ELF-1 (cell line): ENCODE results near the gene TRAF2.
A peak's percentile ranks its signal among the peaks of the same experiment; 100 is the strongest.

Experiments used
- DNase-seq: peaks from one replicate; pipeline ENCODE4 v3.0.0-alpha.2; 2016; ENCODE audit warnings: low read depth, low spot score

TRAF2 gene

GRCh38 chr9:136913701-136914438 is 27.6 kb downstream of the TRAF2 start:
- DNase-seq = no peak

- no peak for DNase-seq
These were observed 29.5 kb downstream of the TRAF2 start for GRCh38 chr9:136915632-136916329.

GRCh38 chr9:136916330-136917184 is 30.2 kb downstream of the TRAF2 start:
- DNase-seq = no peak

GRCh38 chr9:136917902-136918301 is 31.6 kb downstream of the TRAF2 start:
- DNase-seq = no peak

- no peak for DNase-seq
These were observed 33.8 kb downstream of the TRAF2 start for GRCh38 chr9:136920069-136920468.

GRCh38 chr9:136920734-136921231 is 34.5 kb downstream of the TRAF2 start:
- no peak for DNase-seq

- DNase-seq = no peak
These were observed 35.0 kb downstream of the TRAF2 start for GRCh38 chr9:136921307-136921706.

GRCh38 chr9:136921718-136922117 is 35.4 kb downstream of the TRAF2 start:
- DNase-seq = no peak

GRCh38 chr9:136922540-136922939 is 36.2 kb downstream of the TRAF2 start:
- no peak for DNase-seq

- no peak for DNase-seq
These were observed 37.6 kb downstream of the TRAF2 start for GRCh38 chr9:136923881-136924280.

GRCh38 chr9:136925414-136926153 is 39.3 kb downstream of the TRAF2 start:
- DNase-seq = peak; percentile 69

- no peak for DNase-seq
These were observed 39.9 kb downstream of the TRAF2 start for GRCh38 chr9:136926154-136926704.

- DNase-seq = no peak
These were observed 40.4 kb downstream of the TRAF2 start for GRCh38 chr9:136926749-136927148.

- DNase-seq = no peak
These were observed 41.3 kb downstream of the TRAF2 start for GRCh38 chr9:136927343-136928271.

GRCh38 chr9:136928591-136928990 is 42.3 kb downstream of the TRAF2 start:
- DNase-seq = no peak

GRCh38 chr9:136930014-136930413 is 43.7 kb downstream of the TRAF2 start:
- no peak for DNase-seq

- DNase-seq = no peak
These were observed 45.4 kb downstream of the TRAF2 start for GRCh38 chr9:136931611-136932130.

- DNase-seq = no peak
These were observed 48.0 kb downstream of the TRAF2 start for GRCh38 chr9:136934277-136934676.

GRCh38 chr9:136935651-136936050 is 49.3 kb downstream of the TRAF2 start:
- DNase-seq = no peak
